Measurements from ENCODE around the gene SLC38A10.
"Not testable (repeated sequence)": the region's sequence is repeated elsewhere in the genome, so short reads cannot be mapped to it uniquely, and the experiment has no call there.

Gene SLC38A10

GRCh38 chr17:81310949-81311550 lies 15.9 kb upstream of the SLC38A10 start:
- no peak for DNase-seq

- no peak for DNase-seq
Observed at GRCh38 chr17:81309859-81310839, 15.0 kb upstream of the SLC38A10 start.

- DNase-seq, result no peak
Observed at GRCh38 chr17:81309140-81309858, 14.2 kb upstream of the SLC38A10 start.

GRCh38 chr17:81308784-81309139 lies 13.7 kb upstream of the SLC38A10 start:
- DNase-seq, result not testable (repeated sequence)

GRCh38 chr17:81307636-81308560 lies 12.8 kb upstream of the SLC38A10 start:
- DNase-seq, result no peak

- DNase-seq, result no peak
Observed at GRCh38 chr17:81306898-81307510, 11.9 kb upstream of the SLC38A10 start.

GRCh38 chr17:81306491-81306890 lies 11.4 kb upstream of the SLC38A10 start:
- DNase-seq, result no peak

GRCh38 chr17:81305051-81305630 lies 10.0 kb upstream of the SLC38A10 start:
- DNase-seq, result no peak

- DNase-seq, result no peak
Observed at GRCh38 chr17:81304196-81305015, 9.3 kb upstream of the SLC38A10 start.

- no peak for DNase-seq
Observed at GRCh38 chr17:81303385-81303784, 8.3 kb upstream of the SLC38A10 start.

GRCh38 chr17:81302861-81303333 lies 7.8 kb upstream of the SLC38A10 start:
- no peak for DNase-seq

- no peak for DNase-seq
Observed at GRCh38 chr17:81302324-81302723, 7.2 kb upstream of the SLC38A10 start.

GRCh38 chr17:81301195-81302144 lies 6.4 kb upstream of the SLC38A10 start:
- DNase-seq, result no peak

GRCh38 chr17:81300586-81301155 lies 5.6 kb upstream of the SLC38A10 start:
- DNase-seq, result no peak

GRCh38 chr17:81299846-81300585 lies 4.9 kb upstream of the SLC38A10 start:
- no peak for DNase-seq

GRCh38 chr17:81298991-81299738 lies 4.1 kb upstream of the SLC38A10 start:
- no peak for DNase-seq

GRCh38 chr17:81298325-81298990 lies 3.4 kb upstream of the SLC38A10 start:
- no peak for DNase-seq
